RWPE2 (cell line): Measurements from ENCODE around the gene RAX.

Experiments used
- ATAC-seq: fragments of 200-7000 bp; cut with Tn5 transposase; 3 replicates; pipeline ENCODE4 v1.9.1; 2021; ENCODE audit warnings: low read depth
- DNase-seq: peaks from one replicate; pipeline ENCODE4 v3.0.0-alpha.2; 2020; ENCODE audit warnings: low spot score
- H3K27ac ChIP-seq: fragments of 450-650 bp; 2 replicates; pipeline ENCODE4 v1.5.1; 2017; ENCODE audit warnings: mild to moderate bottlenecking; ENCODE audit not compliant: poor library complexity, severe bottlenecking
- H3K27me3 ChIP-seq: fragments of 250-450 bp; sonication (Bioruptor Pico); 2 replicates; pipeline ENCODE4 v1.5.1; 2021; ENCODE audit warnings: mild to moderate bottlenecking, moderate library complexity; ENCODE audit not compliant: insufficient read depth, poor library complexity, severe bottlenecking
- H3K36me3 ChIP-seq: fragments of 250-450 bp; sonication (Bioruptor Pico); 2 replicates; pipeline ENCODE4 v1.5.1; 2020; ENCODE audit warnings: low read depth, mild to moderate bottlenecking, moderate library complexity
- H3K4me1 ChIP-seq: fragments of 250-450 bp; sonication (Bioruptor Pico); 2 replicates; pipeline ENCODE4 v1.5.1; 2021; ENCODE audit warnings: mild to moderate bottlenecking, moderate library complexity; ENCODE audit not compliant: insufficient read depth, poor library complexity, severe bottlenecking
- H3K4me3 ChIP-seq: fragments of 250-450 bp; sonication (Bioruptor Pico); 2 replicates; pipeline ENCODE4 v1.5.1; 2021; ENCODE audit warnings: mild to moderate bottlenecking, moderate library complexity; ENCODE audit not compliant: severe bottlenecking
- H3K9me3 ChIP-seq: fragments of 250-450 bp; sonication (Bioruptor Pico); 2 replicates; pipeline ENCODE4 v1.5.1; 2021; ENCODE audit warnings: mild to moderate bottlenecking, moderate library complexity; ENCODE audit not compliant: severe bottlenecking
- CTCF ChIP-seq: fragments of 450-650 bp; IDR thresholded peaks from one replicate; pipeline ENCODE4 v1.5.1; 2017; ENCODE audit warnings: mild to moderate bottlenecking, moderate library complexity; ENCODE audit not compliant: poor library complexity, severe bottlenecking

The RAX gene

DNA sequence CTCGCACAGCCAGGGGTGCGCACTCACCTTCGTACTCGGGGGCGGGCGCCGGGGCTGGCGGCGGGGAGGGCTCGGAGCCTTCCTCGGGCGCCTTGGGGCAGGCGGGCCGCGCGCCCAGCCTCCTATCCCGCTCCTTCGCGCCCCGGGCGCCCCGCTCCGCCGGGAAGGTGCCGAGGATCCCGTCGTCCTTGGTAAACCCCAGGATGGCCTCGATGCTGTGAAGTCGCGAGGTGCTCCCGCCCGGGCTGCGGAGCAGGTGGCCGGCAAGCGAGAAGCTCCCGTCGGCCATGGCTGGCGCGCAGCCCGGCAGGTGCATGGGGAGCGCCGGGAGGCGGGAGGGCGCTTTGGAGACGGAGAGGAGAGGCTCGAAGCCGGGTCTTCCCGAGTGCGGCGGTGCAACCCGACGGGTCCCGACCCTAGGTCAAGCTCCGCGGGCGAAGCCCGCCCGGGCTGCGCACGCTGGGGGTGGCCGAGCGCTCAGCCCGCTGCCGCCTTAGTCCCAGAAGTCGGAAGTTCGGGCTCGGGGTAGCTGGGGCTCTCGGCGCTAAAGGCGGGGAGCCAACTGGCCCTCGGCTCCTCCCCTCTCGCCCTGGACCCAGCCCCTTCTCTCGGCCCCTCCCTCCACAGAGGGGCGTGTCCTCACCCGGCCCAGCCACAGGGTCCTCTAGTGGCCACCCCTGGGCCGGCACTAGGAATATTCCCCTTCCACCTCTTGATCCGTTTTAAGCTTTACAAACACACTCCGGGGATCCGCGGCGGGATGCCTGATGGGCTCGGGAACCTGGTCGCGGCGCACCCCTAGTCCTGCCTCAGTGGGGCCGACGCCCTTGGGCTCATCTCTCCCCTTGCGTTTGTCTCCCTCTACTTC is at the start of gene RAX:
TSS of gene RAX (minus strand) at position 564 of the 868 bp plus-strand sequence. CDS start at position 316, 248 bp downstream.
- peak; percentile 17 for TF ChIP-seq CTCF
- Histone ChIP-seq H3K27me3 (peaks cover 99% of the 10 kb centered on the region), H3K27ac (no peak within 1 kb of the TSS), H3K9me3 (no peaks in the 10 kb centered on the region), H3K36me3 (no peaks in the 10 kb centered on the region), H3K4me1 (no peaks in the 10 kb centered on the region), H3K4me3 (peak within 1 kb of the TSS; percentile 11)
- no peak for DNase-seq
- ATAC-seq: peak; percentile 68

- H3K27ac ChIP-seq: no peak within 1 kb of the TSS
- no peak for ATAC-seq
- DNase-seq: no peak
Measured at GRCh38 chr18:59318460-59319050, 45.3 kb upstream of the RAX start, which contains the start of gene CPLX4. Gene CPLX4, minus strand, starts transcription at chr18:59318649. Its CDS starts 187 bp downstream, at chr18:59318462.

GRCh38 chr18:59311631-59312030 is 38.4 kb upstream of the RAX start:
- H3K27ac ChIP-seq: no peak overlapping the region
- DNase-seq (no peak), ATAC-seq (no peak)
- H3K4me3 ChIP-seq: no peak overlapping the region
- H3K4me1 ChIP-seq: no peaks in the 10 kb centered on the region
- no peak for TF ChIP-seq CTCF
- peaks cover 14% of the 10 kb centered on the region for H3K27me3 ChIP-seq
- H3K36me3 ChIP-seq: no peaks in the 10 kb centered on the region
- no peaks in the 10 kb centered on the region for H3K9me3 ChIP-seq

More at GRCh38 chr18:59318460-59319050, 45.3 kb upstream of the RAX start, which contains the start of gene CPLX4:
- Histone ChIP-seq H3K9me3 (no peaks in the 10 kb centered on the region), H3K27me3 (no peaks in the 10 kb centered on the region), H3K36me3 (no peaks in the 10 kb centered on the region), H3K4me1 (no peaks in the 10 kb centered on the region), H3K4me3 (no peak within 1 kb of the TSS)
- TF ChIP-seq CTCF: no peak

DNA sequence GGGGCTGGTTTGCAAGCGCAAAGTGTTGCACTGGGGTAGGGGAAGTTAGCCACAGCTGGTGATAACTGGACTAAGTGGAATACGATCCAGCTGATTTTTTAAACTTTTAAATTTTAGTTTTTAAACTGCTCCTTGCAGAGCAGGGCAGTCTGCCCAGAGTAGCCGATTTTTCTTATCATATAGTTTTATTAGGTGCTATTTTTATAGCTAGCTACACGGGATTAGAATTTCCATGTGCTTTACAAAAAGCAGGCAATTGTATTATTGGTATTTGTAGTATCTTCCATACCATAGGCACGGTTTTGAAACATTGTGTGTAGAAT is 35.6 kb upstream of the RAX start:
- Histone ChIP-seq H3K4me1 (no peaks in the 10 kb centered on the region), H3K9me3 (no peaks in the 10 kb centered on the region), H3K36me3 (no peaks in the 10 kb centered on the region), H3K27ac (no peak overlapping the region), H3K4me3 (peak overlapping the region; percentile 22), H3K27me3 (peaks cover 14% of the 10 kb centered on the region)
- DNase-seq (no peak), ATAC-seq (peak; percentile 35; the same call in 1 of the 3 replicates)
- no peak for TF ChIP-seq CTCF
